ENCODE data around the gene SULT2B1. TPM values are rescaled to one million over a fixed set of nuclear protein-coding genes. Genes with fewer than 3 reads are reported as not detected.

SULT2B1 gene
- total RNA-seq, 2 experiments from 2014 or later, result 0.21 to 0.30 TPM

- peaks cover 31% of the 10 kb centered on the region for H3K4me1 Mint-ChIP-seq
- H3K27me3 Mint-ChIP-seq, result no peaks in the 10 kb centered on the region
- no peak for DNase-seq
- peak overlapping the region; percentile 46 for H3K27ac Mint-ChIP-seq
- H3K9me3 Mint-ChIP-seq, result no peaks in the 10 kb centered on the region
- peaks cover 42% of the 10 kb centered on the region for H3K36me3 Mint-ChIP-seq (ENCODE audit: low read depth)
- ChIA-PET POLR2A (no interaction called here), CTCF (interaction anchor here (1.6 to 2.5 kb wide), 2 partner anchors 27 to 31 kb away, joined by 4 to 8 read pairs; no protein-coding TSS in a partner anchor)
- no peak overlapping the region for H3K4me3 Mint-ChIP-seq
Measured at GRCh38 chr19:48615231-48616040, 63.5 kb downstream of the SULT2B1 start.

- Mint-ChIP-seq H3K27me3 (no peaks in the 10 kb centered on the region), H3K9me3 (no peaks in the 10 kb centered on the region), H3K27ac (peak overlapping the region; percentile 34), H3K4me1 (peaks cover 31% of the 10 kb centered on the region), H3K36me3 (ENCODE audit: low read depth) (peaks cover 42% of the 10 kb centered on the region), H3K4me3 (peak overlapping the region; percentile 98)
- POLR2A ChIA-PET, result no interaction called here
- CTCF ChIA-PET, result interaction anchor here (1.6 to 2.5 kb wide), 2 partner anchors 27 to 32 kb away, joined by 4 to 8 read pairs; no protein-coding TSS in a partner anchor
- no peak for DNase-seq
Measured at GRCh38 chr19:48616041-48616436, 64.1 kb downstream of the SULT2B1 start.

GRCh38 chr19:48616491-48617056 lies 64.6 kb downstream of the SULT2B1 start:
- H3K4me3 Mint-ChIP-seq, result peak overlapping the region; percentile 98
- CTCF ChIA-PET, result interaction anchor here (0.6 to 2.5 kb wide), 5 partner anchors 8 to 111 kb away, joined by 3 to 14 read pairs (median 5); no protein-coding TSS in a partner anchor
- DNase-seq, result no peak
- peaks cover 42% of the 10 kb centered on the region for H3K36me3 Mint-ChIP-seq (ENCODE audit: low read depth)
- no peaks in the 10 kb centered on the region for H3K27me3 Mint-ChIP-seq
- POLR2A ChIA-PET, result no interaction called here
- peaks cover 34% of the 10 kb centered on the region for H3K4me1 Mint-ChIP-seq
- no peaks in the 10 kb centered on the region for H3K9me3 Mint-ChIP-seq
- peak overlapping the region; percentile 36 for H3K27ac Mint-ChIP-seq

GRCh38 chr19:48617146-48617937 lies 65.4 kb downstream of the SULT2B1 start:
- POLR2A ChIA-PET, result no interaction called here
- peaks cover 44% of the 10 kb centered on the region for H3K36me3 Mint-ChIP-seq (ENCODE audit: low read depth)
- peak overlapping the region; percentile 99 for H3K27ac Mint-ChIP-seq
- H3K9me3 Mint-ChIP-seq, result no peaks in the 10 kb centered on the region
- H3K4me3 Mint-ChIP-seq, result peak overlapping the region; percentile 98
- CTCF ChIA-PET, result interaction anchor here (0.9 to 2.5 kb wide), 6 partner anchors 9 to 294 kb away, joined by 3 to 14 read pairs (median 5); no protein-coding TSS in a partner anchor
- no peak for DNase-seq
- peaks cover 38% of the 10 kb centered on the region for H3K4me1 Mint-ChIP-seq
- H3K27me3 Mint-ChIP-seq, result no peaks in the 10 kb centered on the region

- Mint-ChIP-seq H3K36me3 (ENCODE audit: low read depth) (peaks cover 48% of the 10 kb centered on the region), H3K27ac (peak overlapping the region; percentile 99), H3K9me3 (no peaks in the 10 kb centered on the region), H3K4me3 (peak overlapping the region; percentile 98), H3K4me1 (peaks cover 42% of the 10 kb centered on the region), H3K27me3 (no peaks in the 10 kb centered on the region)
- peak; percentile 44 for DNase-seq
- CTCF ChIA-PET, result interaction anchor here (1.0 to 2.5 kb wide), 5 partner anchors 9 to 293 kb away, joined by 3 to 8 read pairs (median 8); no protein-coding TSS in a partner anchor
- POLR2A ChIA-PET, result interaction anchor here (1.0 kb wide), 1 partner anchor 105 kb away, joined by 3 read pairs; no protein-coding TSS in a partner anchor
Measured at GRCh38 chr19:48618278-48618915, 66.4 kb downstream of the SULT2B1 start.

GRCh38 chr19:48618916-48619691 lies 67.1 kb downstream of the SULT2B1 start, which contains the start of the genes RPL18 and SPHK2:
Gene RPL18, minus strand, starts transcription at chr19:48619178. Its CDS starts 35 bp downstream, at chr19:48619143.
Gene SPHK2, plus strand, starts transcription at chr19:48619506. Its CDS starts 1,009 bp downstream, at chr19:48620515.
- H3K4me1 Mint-ChIP-seq, result peaks cover 49% of the 10 kb centered on the region
- no peaks in the 10 kb centered on the region for H3K27me3 Mint-ChIP-seq
- ChIA-PET CTCF (interaction anchor here (1.0 to 1.2 kb wide), 4 partner anchors 10 to 285 kb away, joined by 4 to 8 read pairs (median 6); no protein-coding TSS in a partner anchor), POLR2A (interaction anchor here (0.8 to 1.0 kb wide), 4 partner anchors 10 to 126 kb away, joined by 3 to 4 read pairs (median 4); no protein-coding TSS in a partner anchor)
- H3K36me3 Mint-ChIP-seq (ENCODE audit: low read depth), result peaks cover 54% of the 10 kb centered on the region
- H3K9me3 Mint-ChIP-seq, result no peaks in the 10 kb centered on the region
- peak; percentile 97 for DNase-seq
- peak within 1 kb of the TSS; percentile 98 for H3K4me3 Mint-ChIP-seq
- H3K27ac Mint-ChIP-seq, result peak within 1 kb of the TSS; percentile 99

GRCh38 chr19:48619692-48620585 lies 68.0 kb downstream of the SULT2B1 start:
- CTCF ChIA-PET, result interaction anchor here (0.6 to 1.8 kb wide), 6 partner anchors 10 to 467 kb away, joined by 3 to 8 read pairs (median 4); no protein-coding TSS in a partner anchor
- DNase-seq, result no peak
- H3K36me3 Mint-ChIP-seq (ENCODE audit: low read depth), result peaks cover 51% of the 10 kb centered on the region

GRCh38 chr19:48623556-48624066 lies 71.6 kb downstream of the SULT2B1 start:
- CTCF ChIA-PET, result interaction anchor here (1.0 to 2.4 kb wide), 4 partner anchors 10 to 35 kb away, joined by 3 to 8 read pairs (median 4); partner anchors contain the start of gene CA11
- POLR2A ChIA-PET, result no interaction called here
- Mint-ChIP-seq H3K4me3 (peak overlapping the region; percentile 71), H3K36me3 (ENCODE audit: low read depth) (peaks cover 22% of the 10 kb centered on the region), H3K27ac (peak overlapping the region; percentile 92), H3K27me3 (no peaks in the 10 kb centered on the region), H3K9me3 (no peaks in the 10 kb centered on the region), H3K4me1 (peaks cover 48% of the 10 kb centered on the region)
- no peak for DNase-seq

More at GRCh38 chr19:48619692-48620585, 68.0 kb downstream of the SULT2B1 start:
- no peaks in the 10 kb centered on the region for H3K9me3 Mint-ChIP-seq
- H3K27me3 Mint-ChIP-seq, result no peaks in the 10 kb centered on the region
- POLR2A ChIA-PET, result interaction anchor here (0.8 to 1.0 kb wide), 3 partner anchors 11 to 127 kb away, joined by 3 to 4 read pairs (median 4); no protein-coding TSS in a partner anchor
- H3K27ac Mint-ChIP-seq, result peak overlapping the region; percentile 99
- peaks cover 57% of the 10 kb centered on the region for H3K4me1 Mint-ChIP-seq
- H3K4me3 Mint-ChIP-seq, result peak overlapping the region; percentile 98

- peaks cover 49% of the 10 kb centered on the region for H3K4me1 Mint-ChIP-seq
- H3K27me3 Mint-ChIP-seq, result no peaks in the 10 kb centered on the region
- peaks cover 21% of the 10 kb centered on the region for H3K36me3 Mint-ChIP-seq (ENCODE audit: low read depth)
- ChIA-PET CTCF (interaction anchor here (1.0 to 2.4 kb wide), 4 partner anchors 10 to 35 kb away, joined by 3 to 8 read pairs (median 4); partner anchors contain the start of gene CA11), POLR2A (no interaction called here)
- peak overlapping the region; percentile 92 for H3K27ac Mint-ChIP-seq
- H3K9me3 Mint-ChIP-seq, result no peaks in the 10 kb centered on the region
- peak; percentile 98 for DNase-seq
- peak overlapping the region; percentile 71 for H3K4me3 Mint-ChIP-seq
Measured at GRCh38 chr19:48624067-48624594, 72.2 kb downstream of the SULT2B1 start.
